ENCODE data around the gene ELF5. TPM values are rescaled to one million over a fixed set of nuclear protein-coding genes. Genes with fewer than 3 reads are reported as not detected.

ELF5 gene
- total RNA-seq, 1 donor from 2014 or later = not detected

- Histone ChIP-seq H3K4me3 (ENCODE audit: low read length in 3 of 3) (no peak overlapping the region), H3K27me3 (ENCODE audit: control insufficient read depth in 3 of 3, insufficient read depth in 3 of 3, low read length in 3 of 3) (peaks cover 13 to 30% (median 26%) of the 10 kb centered on the region in 3 donors), H3K36me3 (ENCODE audit: control insufficient read depth in 3 of 3, insufficient read depth in 3 of 3, low read length in 3 of 3) (no peaks in the 10 kb centered on the region), H3K9me3 (ENCODE audit: control insufficient read depth in 3 of 3, low read length in 3 of 3) (no peaks in the 10 kb centered on the region), H3K27ac (ENCODE audit: low read depth, low read length) (no peak overlapping the region), H3K9ac (ENCODE audit: low read depth in 1 of 3, low read length in 3 of 3) (no peak overlapping the region), H3K4me1 (ENCODE audit: control insufficient read depth in 3 of 3, insufficient read depth in 3 of 3, low read length in 3 of 3) (no peaks in the 10 kb centered on the region)
Observed at GRCh38 chr11:34540870-34541269, 27.3 kb upstream of the ELF5 start.

GRCh38 chr11:34537636-34538035, 24.0 kb upstream of the ELF5 start:
- no peak overlapping the region for H3K4me3 ChIP-seq (ENCODE audit: low read length in 3 of 3)
- peaks cover 6 to 7% (median 6%) of the 10 kb centered on the region in 3 donors for H3K9me3 ChIP-seq (ENCODE audit: control insufficient read depth in 3 of 3, low read length in 3 of 3)
- H3K9ac ChIP-seq (ENCODE audit: low read depth in 1 of 3, low read length in 3 of 3) = no peak overlapping the region
- H3K27me3 ChIP-seq (ENCODE audit: control insufficient read depth in 3 of 3, insufficient read depth in 3 of 3, low read length in 3 of 3) = peaks cover 16 to 30% (median 26%) of the 10 kb centered on the region in 3 donors
- H3K36me3 ChIP-seq (ENCODE audit: control insufficient read depth in 3 of 3, insufficient read depth in 3 of 3, low read length in 3 of 3) = no peaks in the 10 kb centered on the region
- no peak overlapping the region for H3K27ac ChIP-seq (ENCODE audit: low read depth, low read length)
- H3K4me1 ChIP-seq (ENCODE audit: control insufficient read depth in 3 of 3, insufficient read depth in 3 of 3, low read length in 3 of 3) = no peaks in the 10 kb centered on the region

- Histone ChIP-seq H3K27me3 (ENCODE audit: control insufficient read depth in 3 of 3, insufficient read depth in 3 of 3, low read length in 3 of 3) (peaks cover 16 to 24% (median 19%) of the 10 kb centered on the region in 3 donors), H3K36me3 (ENCODE audit: control insufficient read depth in 3 of 3, insufficient read depth in 3 of 3, low read length in 3 of 3) (no peaks in the 10 kb centered on the region), H3K4me1 (ENCODE audit: control insufficient read depth in 3 of 3, insufficient read depth in 3 of 3, low read length in 3 of 3) (no peaks in the 10 kb centered on the region), H3K9ac (ENCODE audit: low read depth in 1 of 3, low read length in 3 of 3) (no peak overlapping the region), H3K4me3 (ENCODE audit: low read length in 3 of 3) (no peak overlapping the region), H3K27ac (ENCODE audit: low read depth, low read length) (no peak overlapping the region), H3K9me3 (ENCODE audit: control insufficient read depth in 3 of 3, low read length in 3 of 3) (peaks cover 6 to 7% (median 6%) of the 10 kb centered on the region in 3 donors)
Observed at GRCh38 chr11:34536056-34536455, 22.5 kb upstream of the ELF5 start.

DNA sequence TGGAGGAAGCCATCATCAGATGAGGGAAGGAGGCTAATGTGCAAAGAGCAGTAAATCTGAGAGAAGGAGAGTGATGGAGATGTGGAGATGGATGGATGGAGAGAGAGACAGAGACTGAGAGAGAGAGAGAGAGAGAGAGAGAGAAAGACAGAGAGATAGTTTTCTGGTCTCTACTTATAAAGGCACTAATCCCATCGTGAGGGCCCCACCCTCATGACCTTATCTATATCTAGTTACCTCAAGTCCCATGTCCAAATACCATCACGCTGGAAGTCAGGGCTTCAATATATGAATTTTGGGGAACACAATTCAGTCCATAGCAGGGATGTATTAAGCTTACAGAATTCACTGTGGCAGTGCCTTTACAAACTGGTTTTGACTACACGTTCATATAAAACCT, 21.2 kb upstream of the ELF5 start:
- H3K27ac ChIP-seq (ENCODE audit: low read depth, low read length) = no peak overlapping the region
- H3K4me1 ChIP-seq (ENCODE audit: control insufficient read depth in 3 of 3, insufficient read depth in 3 of 3, low read length in 3 of 3) = no peaks in the 10 kb centered on the region
- H3K4me3 ChIP-seq (ENCODE audit: low read length in 3 of 3) = no peak overlapping the region
- H3K9me3 ChIP-seq (ENCODE audit: control insufficient read depth in 3 of 3, low read length in 3 of 3) = peaks cover 6 to 7% (median 6%) of the 10 kb centered on the region in 3 donors
- peaks cover 16 to 21% (median 17%) of the 10 kb centered on the region in 3 donors for H3K27me3 ChIP-seq (ENCODE audit: control insufficient read depth in 3 of 3, insufficient read depth in 3 of 3, low read length in 3 of 3)
- no peaks in the 10 kb centered on the region for H3K36me3 ChIP-seq (ENCODE audit: control insufficient read depth in 3 of 3, insufficient read depth in 3 of 3, low read length in 3 of 3)
- H3K9ac ChIP-seq (ENCODE audit: low read depth in 1 of 3, low read length in 3 of 3) = no peak overlapping the region

GRCh38 chr11:34531663-34532062, 18.1 kb upstream of the ELF5 start:
- Histone ChIP-seq H3K36me3 (ENCODE audit: control insufficient read depth in 3 of 3, insufficient read depth in 3 of 3, low read length in 3 of 3) (no peaks in the 10 kb centered on the region), H3K4me3 (ENCODE audit: low read length in 3 of 3) (no peak overlapping the region), H3K9me3 (ENCODE audit: control insufficient read depth in 3 of 3, low read length in 3 of 3) (peaks cover 6 to 7% (median 6%) of the 10 kb centered on the region in 3 donors), H3K9ac (ENCODE audit: low read depth in 1 of 3, low read length in 3 of 3) (no peak overlapping the region), H3K27me3 (ENCODE audit: control insufficient read depth in 3 of 3, insufficient read depth in 3 of 3, low read length in 3 of 3) (peaks cover 0 to 5% (median under 1%) of the 10 kb centered on the region in 3 donors), H3K4me1 (ENCODE audit: control insufficient read depth in 3 of 3, insufficient read depth in 3 of 3, low read length in 3 of 3) (no peaks in the 10 kb centered on the region), H3K27ac (ENCODE audit: low read depth, low read length) (no peak overlapping the region)

DNA sequence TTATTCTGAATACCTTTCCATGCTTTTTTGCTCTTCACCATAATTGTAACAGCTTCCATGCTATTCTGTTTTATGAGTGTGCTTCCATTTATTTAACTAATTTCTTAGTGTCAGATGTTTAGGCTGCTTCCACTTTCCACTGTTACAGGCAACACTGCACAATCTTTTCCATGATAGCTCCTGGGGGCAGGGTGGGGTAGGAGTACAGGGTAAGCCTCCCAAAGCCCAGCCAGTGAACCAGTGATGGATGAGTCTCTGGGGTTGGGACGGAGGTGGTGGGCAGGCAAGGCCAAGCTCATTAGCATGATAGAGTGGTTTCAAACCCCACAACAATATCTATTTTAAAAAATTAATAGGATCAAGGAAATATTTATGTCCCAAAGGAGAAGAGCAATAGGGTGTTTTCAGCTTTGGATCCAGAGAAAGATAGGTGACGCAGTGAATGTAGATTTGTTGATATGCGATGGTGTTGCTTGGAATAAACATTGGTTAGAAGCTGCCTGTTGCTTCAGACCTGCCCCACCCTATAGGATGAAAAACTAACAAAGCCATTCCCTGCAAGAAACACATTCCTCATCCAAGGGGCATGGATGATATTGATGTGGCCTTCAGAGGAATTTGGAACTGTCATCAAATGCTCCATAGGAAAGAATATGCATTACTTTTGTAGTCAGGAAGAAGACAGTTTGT, 17.1 kb upstream of the ELF5 start:
- no peak overlapping the region for H3K27ac ChIP-seq (ENCODE audit: low read depth, low read length)
- H3K9ac ChIP-seq (ENCODE audit: low read depth in 1 of 3, low read length in 3 of 3) = no peak overlapping the region
- H3K36me3 ChIP-seq (ENCODE audit: control insufficient read depth in 3 of 3, insufficient read depth in 3 of 3, low read length in 3 of 3) = no peaks in the 10 kb centered on the region
- no peak overlapping the region for H3K4me3 ChIP-seq (ENCODE audit: low read length in 3 of 3)
- peaks cover 0 to 5% (median 0%) of the 10 kb centered on the region in 3 donors for H3K27me3 ChIP-seq (ENCODE audit: control insufficient read depth in 3 of 3, insufficient read depth in 3 of 3, low read length in 3 of 3)
- no peaks in the 10 kb centered on the region for H3K4me1 ChIP-seq (ENCODE audit: control insufficient read depth in 3 of 3, insufficient read depth in 3 of 3, low read length in 3 of 3)
- H3K9me3 ChIP-seq (ENCODE audit: control insufficient read depth in 3 of 3, low read length in 3 of 3) = peaks cover 6 to 7% (median 6%) of the 10 kb centered on the region in 3 donors

GRCh38 chr11:34529643-34530042, 16.0 kb upstream of the ELF5 start:
- no peak overlapping the region for H3K27ac ChIP-seq (ENCODE audit: low read depth, low read length)

GRCh38 chr11:34528072-34528471, 14.5 kb upstream of the ELF5 start:
- H3K9ac ChIP-seq (ENCODE audit: low read depth in 1 of 3, low read length in 3 of 3) = no peak overlapping the region
- no peaks in the 10 kb centered on the region for H3K4me1 ChIP-seq (ENCODE audit: control insufficient read depth in 3 of 3, insufficient read depth in 3 of 3, low read length in 3 of 3)
- no peaks in the 10 kb centered on the region for H3K9me3 ChIP-seq (ENCODE audit: control insufficient read depth in 3 of 3, low read length in 3 of 3)
- H3K27ac ChIP-seq (ENCODE audit: low read depth, low read length) = no peak overlapping the region
- no peak overlapping the region for H3K4me3 ChIP-seq (ENCODE audit: low read length in 3 of 3)
- H3K36me3 ChIP-seq (ENCODE audit: control insufficient read depth in 3 of 3, insufficient read depth in 3 of 3, low read length in 3 of 3) = no peaks in the 10 kb centered on the region
- peaks cover 0 to 7% (median 0%) of the 10 kb centered on the region in 3 donors for H3K27me3 ChIP-seq (ENCODE audit: control insufficient read depth in 3 of 3, insufficient read depth in 3 of 3, low read length in 3 of 3)

More at GRCh38 chr11:34529643-34530042, 16.0 kb upstream of the ELF5 start:
- H3K9ac ChIP-seq (ENCODE audit: low read depth in 1 of 3, low read length in 3 of 3) = no peak overlapping the region
- H3K4me1 ChIP-seq (ENCODE audit: control insufficient read depth in 3 of 3, insufficient read depth in 3 of 3, low read length in 3 of 3) = no peaks in the 10 kb centered on the region
- H3K4me3 ChIP-seq (ENCODE audit: low read length in 3 of 3) = no peak overlapping the region
- peaks cover 3 to 6% (median 6%) of the 10 kb centered on the region in 3 donors for H3K9me3 ChIP-seq (ENCODE audit: control insufficient read depth in 3 of 3, low read length in 3 of 3)
- no peaks in the 10 kb centered on the region for H3K36me3 ChIP-seq (ENCODE audit: control insufficient read depth in 3 of 3, insufficient read depth in 3 of 3, low read length in 3 of 3)
- H3K27me3 ChIP-seq (ENCODE audit: control insufficient read depth in 3 of 3, insufficient read depth in 3 of 3, low read length in 3 of 3) = peaks cover 0 to 5% (median 2%) of the 10 kb centered on the region in 3 donors

GRCh38 chr11:34525888-34526657, 12.5 kb upstream of the ELF5 start:
- no peak overlapping the region for H3K4me3 ChIP-seq (ENCODE audit: low read length in 3 of 3)
- H3K27ac ChIP-seq (ENCODE audit: low read depth, low read length) = no peak overlapping the region
- H3K36me3 ChIP-seq (ENCODE audit: control insufficient read depth in 3 of 3, insufficient read depth in 3 of 3, low read length in 3 of 3) = no peaks in the 10 kb centered on the region
- no peak overlapping the region for H3K9ac ChIP-seq (ENCODE audit: low read depth in 1 of 3, low read length in 3 of 3)
- no peaks in the 10 kb centered on the region for H3K4me1 ChIP-seq (ENCODE audit: control insufficient read depth in 3 of 3, insufficient read depth in 3 of 3, low read length in 3 of 3)
- H3K27me3 ChIP-seq (ENCODE audit: control insufficient read depth in 3 of 3, insufficient read depth in 3 of 3, low read length in 3 of 3) = peaks cover 0 to 7% (median 0%) of the 10 kb centered on the region in 3 donors
- no peaks in the 10 kb centered on the region for H3K9me3 ChIP-seq (ENCODE audit: control insufficient read depth in 3 of 3, low read length in 3 of 3)

- Histone ChIP-seq H3K36me3 (ENCODE audit: control insufficient read depth in 3 of 3, insufficient read depth in 3 of 3, low read length in 3 of 3) (no peaks in the 10 kb centered on the region), H3K4me1 (ENCODE audit: control insufficient read depth in 3 of 3, insufficient read depth in 3 of 3, low read length in 3 of 3) (no peaks in the 10 kb centered on the region)
Observed at GRCh38 chr11:34525098-34525497, 11.5 kb upstream of the ELF5 start.

More at GRCh38 chr11:34525098-34525497, 11.5 kb upstream of the ELF5 start:
- Histone ChIP-seq H3K9ac (ENCODE audit: low read depth in 1 of 3, low read length in 3 of 3) (no peak overlapping the region), H3K27me3 (ENCODE audit: control insufficient read depth in 3 of 3, insufficient read depth in 3 of 3, low read length in 3 of 3) (peaks cover 0 to 7% (median 0%) of the 10 kb centered on the region in 3 donors), H3K27ac (ENCODE audit: low read depth, low read length) (no peak overlapping the region), H3K4me3 (ENCODE audit: low read length in 3 of 3) (no peak overlapping the region), H3K9me3 (ENCODE audit: control insufficient read depth in 3 of 3, low read length in 3 of 3) (no peaks in the 10 kb centered on the region)

Data from skeletal muscle tissue (tissue), 4 donors.